ENCODE measurements around the gene ITGA8.
"Not testable (repeated sequence)": the region's sequence is repeated elsewhere in the genome, so short reads cannot be mapped to it uniquely, and the experiment has no call there.

ITGA8 gene

GRCh38 chr10:15550950-15551349 lies 168.8 kb downstream of the ITGA8 start:
- no peak for DNase-seq (ENCODE audit: low read depth)

GRCh38 chr10:15548331-15548730 lies 171.4 kb downstream of the ITGA8 start:
- DNase-seq (ENCODE audit: low read depth), result no peak

- no peak for DNase-seq (ENCODE audit: low read depth)
These were observed 173.1 kb downstream of the ITGA8 start for GRCh38 chr10:15546606-15547005.

- DNase-seq (ENCODE audit: low read depth), result no peak
These were observed 173.8 kb downstream of the ITGA8 start for GRCh38 chr10:15545884-15546283.

GRCh38 chr10:15545266-15545665 lies 174.5 kb downstream of the ITGA8 start:
- no peak for DNase-seq (ENCODE audit: low read depth)

- DNase-seq (ENCODE audit: low read depth), result no peak
These were observed 175.7 kb downstream of the ITGA8 start for GRCh38 chr10:15543994-15544393.

- DNase-seq (ENCODE audit: low read depth), result no peak
These were observed 176.9 kb downstream of the ITGA8 start for GRCh38 chr10:15542817-15543216.

GRCh38 chr10:15541376-15541775 lies 178.3 kb downstream of the ITGA8 start:
- no peak for DNase-seq (ENCODE audit: low read depth)

- no peak for DNase-seq (ENCODE audit: low read depth)
These were observed 179.0 kb downstream of the ITGA8 start for GRCh38 chr10:15540727-15541126.

GRCh38 chr10:15539262-15539661 lies 180.5 kb downstream of the ITGA8 start:
- DNase-seq (ENCODE audit: low read depth), result no peak

GRCh38 chr10:15534928-15535538 lies 184.7 kb downstream of the ITGA8 start:
- not testable (repeated sequence) for DNase-seq (ENCODE audit: low read depth)

- DNase-seq (ENCODE audit: low read depth), result no peak
These were observed 187.6 kb downstream of the ITGA8 start for GRCh38 chr10:15531927-15532722.

- DNase-seq (ENCODE audit: low read depth), result no peak
These were observed 190.9 kb downstream of the ITGA8 start for GRCh38 chr10:15528859-15529239.

GRCh38 chr10:15526754-15527153 lies 193.0 kb downstream of the ITGA8 start:
- no peak for DNase-seq (ENCODE audit: low read depth)

GRCh38 chr10:15521328-15521903 lies 198.3 kb downstream of the ITGA8 start:
- DNase-seq (ENCODE audit: low read depth), result no peak

GRCh38 chr10:15518250-15518649 lies 201.5 kb downstream of the ITGA8 start:
- peak; percentile 1 for DNase-seq (ENCODE audit: low read depth)

- DNase-seq (ENCODE audit: low read depth), result no peak
These were observed 203.3 kb downstream of the ITGA8 start for GRCh38 chr10:15516256-15517085.

- DNase-seq (ENCODE audit: low read depth), result no peak
These were observed 204.5 kb downstream of the ITGA8 start for GRCh38 chr10:15515202-15515601.

GRCh38 chr10:15510963-15511362 lies 208.8 kb downstream of the ITGA8 start:
- no peak for DNase-seq (ENCODE audit: low read depth)

GRCh38 chr10:15505329-15505728 lies 214.4 kb downstream of the ITGA8 start:
- no peak for DNase-seq (ENCODE audit: low read depth)

- no peak for DNase-seq (ENCODE audit: low read depth)
These were observed 215.5 kb downstream of the ITGA8 start for GRCh38 chr10:15504101-15504840.
